CD14-positive monocyte (primary cell): ENCODE results near the gene TMEM40. TPM values are rescaled to one million over a fixed set of nuclear protein-coding genes. Genes with fewer than 3 reads are reported as not detected.
"Not testable (repeated sequence)": the region's sequence is repeated elsewhere in the genome, so short reads cannot be mapped to it uniquely, and the experiment has no call there.

Source experiments
- DNase-seq, 3 donors: peaks; one replicate each; pipeline ENCODE4 v3.0.0-alpha.2; 2011 to 2022
- H2AFZ ChIP-seq: 2 replicates; pipeline ENCODE4 v1.6.0; 2012; ENCODE audit warnings: mild to moderate bottlenecking, low read depth, low read length, inconsistent platforms; ENCODE audit not compliant: insufficient read depth, poor library complexity, severe bottlenecking
- H3K27ac ChIP-seq, 2 donors: 1 replicate in 1 of 2; 2 replicates in 1 of 2; pipeline ENCODE4 v1.5.1; 2012 to 2013; ENCODE audit warnings: low read length in 2 of 2, control low read depth in 1 of 2, inconsistent platforms in 1 of 2, low read depth in 1 of 2, mild to moderate bottlenecking in 1 of 2
- H3K27me3 ChIP-seq, 2 donors: one replicate each; pipeline versions ENCODE4 v1.6.0 to v1.6.1; 2011 to 2013; ENCODE audit warnings: low read length in 2 of 2; ENCODE audit not compliant: control insufficient read depth in 2 of 2, insufficient read depth in 2 of 2
- H3K36me3 ChIP-seq, 2 donors: replicated peaks in 1 of 2; 1 replicate in 1 of 2; 2 replicates in 1 of 2; pipeline versions ENCODE4 v1.5.1 to v1.6.1; 2012 to 2013; ENCODE audit warnings: low read length in 2 of 2, control low read depth in 1 of 2, inconsistent platforms in 1 of 2, mild to moderate bottlenecking in 1 of 2; ENCODE audit not compliant: insufficient read depth in 2 of 2, control insufficient read depth in 1 of 2
- H3K4me1 ChIP-seq, 2 donors: 1 replicate in 1 of 2; 2 replicates in 1 of 2; pipeline versions ENCODE4 v1.5.1 to v1.6.1; 2012 to 2013; ENCODE audit warnings: low read length in 2 of 2, control low read depth in 1 of 2, inconsistent platforms in 1 of 2, mild to moderate bottlenecking in 1 of 2, moderate library complexity in 1 of 2; ENCODE audit not compliant: insufficient read depth in 2 of 2, control insufficient read depth in 1 of 2
- H3K4me2 ChIP-seq: replicated peaks from 2 replicates; pipeline ENCODE3; 2012; ENCODE audit warnings: low read length, moderate library complexity, mild to moderate bottlenecking; ENCODE audit not compliant: poor library complexity, severe bottlenecking; ENCODE audit errors: extremely low read depth
- H3K4me3 ChIP-seq, 3 experiments: fragments of 200-600 bp in 1 of 3; sonication (generic) in 1 of 3; replicated peaks in 1 of 3; 1 replicate in 2 of 3; 2 replicates in 1 of 3; pipeline ENCODE4 v1.5.1; 2011 to 2013; ENCODE audit warnings: low read length in 3 of 3, mild to moderate bottlenecking in 3 of 3, control low read depth in 2 of 3, low read depth in 2 of 3, inconsistent platforms in 1 of 3, moderate library complexity in 1 of 3
- H3K79me2 ChIP-seq: 2 replicates; pipeline ENCODE4 v1.6.0; 2012; ENCODE audit warnings: mild to moderate bottlenecking, control low read depth, inconsistent platforms, low read length, moderate library complexity; ENCODE audit not compliant: insufficient read depth
- H3K9ac ChIP-seq: 2 replicates; pipeline ENCODE4 v1.6.0; 2017; ENCODE audit warnings: low read length, mild to moderate bottlenecking; ENCODE audit not compliant: insufficient read depth, poor library complexity, severe bottlenecking
- H3K9me3 ChIP-seq, 2 donors: replicated peaks in 1 of 2; 1 replicate in 1 of 2; 2 replicates in 1 of 2; pipeline versions ENCODE4 v1.5.1 to v1.6.1; 2012 to 2013; ENCODE audit warnings: low read length in 2 of 2, control low read depth in 1 of 2; ENCODE audit not compliant: control insufficient read depth in 1 of 2, insufficient read depth in 1 of 2
- H4K20me1 ChIP-seq: 2 replicates; pipeline ENCODE4 v1.6.0; 2012; ENCODE audit warnings: mild to moderate bottlenecking, low read length, control low read depth, moderate library complexity; ENCODE audit not compliant: insufficient read depth
- H3K27ac Mint-ChIP-seq, 7 donors: one replicate each; pipeline ENCODE4 v1.8.0; 2020; ENCODE audit warnings: mild to moderate bottlenecking in 7 of 7, mixed read lengths in 7 of 7, moderate library complexity in 6 of 7, inconsistent platforms in 2 of 7
- H3K27me3 Mint-ChIP-seq, 3 donors: one replicate each; pipeline ENCODE4 v1.8.0; 2021 to 2022; ENCODE audit warnings: low read depth in 3 of 3, mild to moderate bottlenecking in 3 of 3, mixed read lengths in 3 of 3, moderate library complexity in 3 of 3, inconsistent platforms in 1 of 3
- H3K36me3 Mint-ChIP-seq, 2 donors: one replicate each; pipeline ENCODE4 v1.8.0; 2020; ENCODE audit warnings: mixed read lengths in 2 of 2, inconsistent platforms in 1 of 2, mild to moderate bottlenecking in 1 of 2
- H3K4me1 Mint-ChIP-seq: one replicate; pipeline ENCODE4 v1.8.0; 2020; ENCODE audit warnings: mild to moderate bottlenecking, mixed read lengths
- H3K4me3 Mint-ChIP-seq, 2 donors: one replicate each; pipeline ENCODE4 v1.8.0; 2020; ENCODE audit warnings: mild to moderate bottlenecking in 2 of 2, mixed read lengths in 2 of 2, moderate library complexity in 1 of 2
- H3K9me3 Mint-ChIP-seq, 7 donors: one replicate each; pipeline ENCODE4 v1.8.0; 2020 to 2022; ENCODE audit warnings: mixed read lengths in 7 of 7, mild to moderate bottlenecking in 6 of 7, moderate library complexity in 6 of 7, inconsistent platforms in 2 of 7
- CTCF ChIP-seq: fragments of 200-600 bp; IDR thresholded peaks from one replicate; pipeline ENCODE4 v1.8.0; 2022; ENCODE audit warnings: antibody characterized with exemption, mild to moderate bottlenecking
- WGBS: methylation state at CpG from one replicate; pipeline ENCODE4 v1.1.5; 2013; ENCODE audit warnings: missing lambda C conversion rate; ENCODE audit not compliant: insufficient coverage; 5-methylcytosine and 5-hydroxymethylcytosine counted together
- intact Hi-C, 2 donors: fragments of 100-400 bp; cut with micrococcal nuclease; formaldehyde crosslinking; loops; one replicate each; pipeline versions ENCODE4 v1.15.0 to v1.15.1; 2023
- polyA plus RNA-seq, 3 donors: library from polyadenylated mRNA; depleted of rRNA in 1 of 3; unstranded in 2 of 3; stranded (reverse) in 1 of 3; fragments of 300-500 nt in 2 of 3; fragments of >200 nt in 1 of 3; fragmentation: Illumina TruSeq in 2 of 3; gene quantifications; 1 replicate in 2 of 3; 2 replicates in 1 of 3; pipeline ENCODE4 v1.2.3, GENCODE V29; 2012 to 2021

TMEM40 gene
- polyA plus RNA-seq, 3 donors: 0.92 TPM; not detected in 2

GRCh38 chr3:12793701-12794100 lies 34.6 kb upstream of the TMEM40 start:
- no peak overlapping the region for H3K4me2 ChIP-seq
- intact Hi-C loops: no loop called here
- H3K9ac ChIP-seq: no peak overlapping the region
- no peak overlapping the region for H3K27ac ChIP-seq
- no peak overlapping the region for H3K27ac Mint-ChIP-seq
- no peaks in the 10 kb centered on the region for H4K20me1 ChIP-seq
- peaks cover 0 to 8% (median 2%) of the 10 kb centered on the region in 7 donors for H3K9me3 Mint-ChIP-seq
- no peaks in the 10 kb centered on the region for H3K36me3 Mint-ChIP-seq
- no peaks in the 10 kb centered on the region for H3K9me3 ChIP-seq
- H2AFZ ChIP-seq: no peak overlapping the region
- peaks cover 25 to 46% (median 36%) of the 10 kb centered on the region in 3 donors for H3K27me3 Mint-ChIP-seq
- TF ChIP-seq CTCF: no peak
- H3K4me3 ChIP-seq: no peak overlapping the region
- peaks cover 10% of the 10 kb centered on the region for H3K4me1 Mint-ChIP-seq
- H3K27me3 ChIP-seq: peaks cover 8 to 18% of the 10 kb centered on the region in 2 donors
- no peaks in the 10 kb centered on the region for H3K79me2 ChIP-seq
- WGBS: 94% methylated on average over 4 of the region's 5 CpGs
- H3K4me3 Mint-ChIP-seq: no peak overlapping the region
- DNase-seq: no peak
- peaks cover 8 to 11% of the 10 kb centered on the region in 2 donors for H3K4me1 ChIP-seq
- H3K36me3 ChIP-seq: no peaks in the 10 kb centered on the region

- Mint-ChIP-seq H3K27ac (no peak overlapping the region), H3K4me1 (peaks cover 6% of the 10 kb centered on the region), H3K9me3 (peaks cover 0 to 10% (median 0%) of the 10 kb centered on the region in 7 donors), H3K4me3 (no peak overlapping the region), H3K27me3 (peaks cover 20 to 35% (median 20%) of the 10 kb centered on the region in 3 donors), H3K36me3 (no peaks in the 10 kb centered on the region)
- Histone ChIP-seq H3K9me3 (no peaks in the 10 kb centered on the region), H2AFZ (no peak overlapping the region), H4K20me1 (no peaks in the 10 kb centered on the region), H3K4me2 (no peak overlapping the region), H3K36me3 (no peaks in the 10 kb centered on the region), H3K27me3 (peaks cover 6 to 8% of the 10 kb centered on the region in 2 donors), H3K4me1 (peaks cover 4 to 7% of the 10 kb centered on the region in 2 donors), H3K79me2 (no peaks in the 10 kb centered on the region), H3K27ac (no peak overlapping the region), H3K4me3 (no peak overlapping the region), H3K9ac (no peak overlapping the region)
- no peak for DNase-seq
- no peak for TF ChIP-seq CTCF
- no CpG with 5 or more reads among the region's 1 CpG for WGBS
- intact Hi-C loops: no loop called here
Measured at GRCh38 chr3:12791430-12791829, 32.4 kb upstream of the TMEM40 start.

GRCh38 chr3:12787967-12788690 lies 29.1 kb upstream of the TMEM40 start:
- H3K4me2 ChIP-seq, H3K4me1 Mint-ChIP-seq, H3K4me3 Mint-ChIP-seq, H3K36me3 Mint-ChIP-seq, H3K27ac ChIP-seq, H3K4me3 ChIP-seq, H4K20me1 ChIP-seq, H3K4me1 ChIP-seq, DNase-seq, H3K36me3 ChIP-seq, H3K27me3 ChIP-seq, H3K9me3 Mint-ChIP-seq, H3K79me2 ChIP-seq, H3K27ac Mint-ChIP-seq, intact Hi-C loops, H2AFZ ChIP-seq, H3K9me3 ChIP-seq, H3K9ac ChIP-seq: not testable (repeated sequence)
- 84% methylated on average over 17 of the region's 23 CpGs for WGBS
- peaks cover 0 to 24% (median 12%) of the 10 kb centered on the region in 3 donors for H3K27me3 Mint-ChIP-seq
